HepG2 (cell line): Measurements from ENCODE around the gene RAD23A. TPM values are rescaled to one million over a fixed set of nuclear protein-coding genes. Genes with fewer than 3 reads are reported as not detected.
A peak's percentile ranks its signal among the peaks of the same experiment; 100 is the strongest.

Experiments used
- ATF5 ChIP-seq: sonication (generic); formaldehyde crosslinking; IDR thresholded peaks from 2 replicates; pipeline ENCODE4 v1.4.0; 2020; ENCODE audit warnings: mild to moderate bottlenecking, low read depth, missing genetic modification reagents
- ATRX ChIP-seq: sonication (generic); formaldehyde crosslinking; IDR thresholded peaks from 2 replicates; pipeline ENCODE4 v1.4.0; 2020; ENCODE audit warnings: missing genetic modification reagents, borderline replicate concordance
- CBX1 ChIP-seq: IDR thresholded peaks from one replicate; pipeline ENCODE4 v1.6.1; 2016; ENCODE audit warnings: antibody characterized with exemption, low read depth
- DNMT3B ChIP-seq: conservative IDR thresholded peaks from 2 replicates; pipeline ENCODE4 v1.6.1; 2016; ENCODE audit warnings: missing biosample characterization, control low read depth
- FOXP1 ChIP-seq, 2 experiments: fragments of 450-650 bp in 1 of 2; IDR thresholded peaks; 2 replicates each; pipeline ENCODE4 v1.6.1; 2017 to 2018; ENCODE audit warnings: antibody characterized with exemption in 1 of 2
- HMG20B ChIP-seq: conservative IDR thresholded peaks from 2 replicates; pipeline ENCODE4 v1.6.1; 2016; ENCODE audit warnings: missing genetic modification reagents, missing compliant biosample characterization
- MAF1 ChIP-seq: sonication (generic); formaldehyde crosslinking; IDR thresholded peaks from 2 replicates; pipeline ENCODE4 v1.5.0; 2020; ENCODE audit warnings: missing genetic modification reagents, borderline replicate concordance
- MTA1 ChIP-seq: sonication (generic); formaldehyde crosslinking; IDR thresholded peaks from 2 replicates; pipeline ENCODE4 v1.4.0; 2020; ENCODE audit warnings: missing genetic modification reagents, mild to moderate bottlenecking, borderline replicate concordance
- NFRKB ChIP-seq: fragments of 450-650 bp; IDR thresholded peaks from 2 replicates; pipeline ENCODE4 v1.6.1; 2017
- RFX1 ChIP-seq: fragments of 450-650 bp; IDR thresholded peaks from 2 replicates; pipeline ENCODE4 v1.6.1; 2017
- TCF12 ChIP-seq, 2 experiments: fragments of 450-650 bp in 1 of 2; sonication (generic) in 1 of 2; formaldehyde crosslinking in 1 of 2; IDR thresholded peaks; 2 replicates each; pipeline versions ENCODE4 v1.6.1 to v1.8.0; 2017 to 2022; ENCODE audit warnings: antibody characterized with exemption in 1 of 2, mild to moderate bottlenecking in 1 of 2, missing genetic modification reagents in 1 of 2, moderate library complexity in 1 of 2
- TEAD3 ChIP-seq: optimal IDR thresholded peaks from 2 replicates; pipeline ENCODE3; 2016; ENCODE audit warnings: borderline replicate concordance
- ZNF432 ChIP-seq: sonication (generic); formaldehyde crosslinking; IDR thresholded peaks from 2 replicates; pipeline ENCODE4 v1.5.0; 2020; ENCODE audit warnings: missing genetic modification reagents, mild to moderate bottlenecking, borderline replicate concordance
- ZNF451 ChIP-seq: sonication (generic); formaldehyde crosslinking; IDR thresholded peaks from 2 replicates; pipeline ENCODE4 v1.5.0; 2020; ENCODE audit warnings: mild to moderate bottlenecking, missing genetic modification reagents
- ZNF557 ChIP-seq: sonication (generic); formaldehyde crosslinking; IDR thresholded peaks from 2 replicates; pipeline ENCODE4 v1.4.0; 2020; ENCODE audit warnings: missing genetic modification reagents
- ZNF660 ChIP-seq: sonication (generic); formaldehyde crosslinking; IDR thresholded peaks from 2 replicates; pipeline ENCODE4 v1.5.1; 2020; ENCODE audit warnings: mild to moderate bottlenecking, low read depth, missing genetic modification reagents, borderline replicate concordance
- ZNF749 ChIP-seq: sonication (generic); formaldehyde crosslinking; IDR thresholded peaks from 2 replicates; pipeline ENCODE4 v1.8.0; 2022; ENCODE audit warnings: mild to moderate bottlenecking, missing genetic modification reagents, moderate library complexity, borderline replicate concordance
- polyA plus RNA-seq, 8 experiments: library from polyadenylated mRNA; depleted of rRNA in 3 of 8; stranded (reverse) in 7 of 8; unstranded in 1 of 8; fragments of >200 nt; fragmentation: Illumina TruSeq in 4 of 8; extraction: Trizol in 4 of 8; gene quantifications; 2 replicates each; pipeline versions ENCODE4 v1.2.1 to v1.2.3, GENCODE V29; 2011 to 2016; ENCODE audit warnings: low read depth in 4 of 8, missing spikeins in 1 of 8, mixed read lengths in 1 of 8; ENCODE audit not compliant: insufficient read depth in 1 of 8
- total RNA-seq, 5 experiments: library from RNA; depleted of rRNA; stranded (reverse); fragments of >200 nt; fragmentation: Illumina TruSeq; extraction: Trizol; gene quantifications; 2 replicates each; pipeline ENCODE4 v1.2.3, GENCODE V29; 2016; ENCODE audit warnings: low read depth in 1 of 5
- TF ChIP-seq, protein P1 (sequence below): sonication (generic); formaldehyde crosslinking; IDR thresholded peaks from 2 replicates; pipeline ENCODE4 v1.8.0; 2022; ENCODE audit warnings: mild to moderate bottlenecking, missing genetic modification reagents, borderline replicate concordance
- TF ChIP-seq, protein P2 (sequence below): sonication (generic); formaldehyde crosslinking; IDR thresholded peaks from 2 replicates; pipeline ENCODE4 v1.4.0; 2020; ENCODE audit warnings: low read depth, mild to moderate bottlenecking, missing genetic modification reagents
- TF ChIP-seq, protein P3 (sequence below): sonication (generic); formaldehyde crosslinking; IDR thresholded peaks from 2 replicates; pipeline ENCODE4 v1.8.0; 2022; ENCODE audit warnings: missing genetic modification reagents, low read depth, mild to moderate bottlenecking, borderline replicate concordance

The RAD23A gene
- total and polyA plus RNA-seq, 2 of the 13 experiments (the other 11 are each of a cell fraction or from before 2014, with no cell fraction given): 42.5 to 54.2 TPM

DNA sequence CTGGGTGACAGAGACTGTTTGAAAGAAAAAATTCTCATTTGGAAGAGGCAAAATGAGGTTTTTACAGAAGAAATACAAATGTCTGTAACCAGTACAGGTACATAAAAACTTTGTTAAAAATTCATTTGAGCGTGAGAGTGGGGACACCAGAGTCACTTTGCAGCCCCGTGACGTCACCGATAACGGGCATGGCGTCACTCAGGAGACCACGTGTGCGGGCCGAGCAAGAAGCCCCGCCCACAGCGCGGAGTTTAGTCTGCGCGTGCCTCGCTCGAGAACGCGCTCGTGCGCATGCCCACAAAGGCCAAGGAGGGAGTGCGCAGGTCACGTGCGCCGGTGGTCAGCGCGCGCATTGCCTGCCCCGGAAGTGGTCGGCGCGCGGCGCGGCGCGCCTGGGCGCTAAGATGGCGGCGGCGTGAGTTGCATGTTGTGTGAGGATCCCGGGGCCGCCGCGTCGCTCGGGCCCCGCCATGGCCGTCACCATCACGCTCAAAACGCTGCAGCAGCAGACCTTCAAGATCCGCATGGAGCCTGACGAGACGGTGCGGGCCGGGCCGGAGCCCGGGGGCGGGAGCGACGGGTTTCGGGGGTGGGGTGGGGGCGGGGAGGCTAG lies at the start of gene RAD23A (continued):
- TF ChIP-seq, protein P1, sequence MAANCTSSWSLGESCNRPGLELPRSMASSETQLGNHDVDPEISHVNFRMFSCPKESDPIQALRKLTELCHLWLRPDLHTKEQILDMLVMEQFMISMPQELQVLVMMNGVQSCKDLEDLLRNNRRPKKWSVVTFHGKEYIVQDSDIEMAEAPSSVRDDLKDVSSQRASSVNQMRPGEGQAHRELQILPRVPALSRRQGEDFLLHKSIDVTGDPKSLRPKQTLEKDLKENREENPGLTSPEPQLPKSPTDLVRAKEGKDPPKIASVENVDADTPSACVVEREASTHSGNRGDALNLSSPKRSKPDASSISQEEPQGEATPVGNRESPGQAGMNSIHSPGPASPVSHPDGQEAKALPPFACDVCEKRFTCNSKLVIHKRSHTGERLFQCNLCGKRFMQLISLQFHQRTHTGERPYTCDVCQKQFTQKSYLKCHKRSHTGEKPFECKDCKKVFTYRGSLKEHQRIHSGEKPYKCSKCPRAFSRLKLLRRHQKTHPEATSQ: no peak
- TF ChIP-seq NFRKB (0 out of 2 replicates have a peak, but pooled peaks have one; percentile 35), MTA1 (CRISPR knock-in tag) (peak; percentile 71; the same call in 1 of the 2 replicates), ZNF749 (CRISPR knock-in tag) (no peak), TCF12 (IDR thresholded peaks at IDR 0.05) (no peak), TCF12 (CRISPR knock-in tag; IDR thresholded peaks at IDR 0.05) (peak; percentile 64; the same call in 1 of the 2 replicates), DNMT3B (CRISPR knock-in tag) (no peak), RFX1 (no peak), ZNF432 (CRISPR knock-in tag) (no peak), CBX1 (peak; percentile 82), ZNF660 (no peak), HMG20B (CRISPR knock-in tag) (no peak), ZNF451 (CRISPR knock-in tag) (peak; percentile 59; the same call in 1 of the 2 replicates), MAF1 (CRISPR knock-in tag) (peak; percentile 89; the same call in 1 of the 2 replicates), ATRX (CRISPR knock-in tag) (no peak; the same call in 1 of the 2 replicates), ZNF557 (CRISPR knock-in tag) (0 out of 2 replicates have a peak, but pooled peaks have one; percentile 81), FOXP1 (IDR thresholded peaks at IDR 0.05) (no peak), FOXP1 (CRISPR knock-in tag; IDR thresholded peaks at IDR 0.05) (no peak; the same call in 1 of the 2 replicates), TEAD3 (CRISPR knock-in tag) (peak; percentile 67), ATF5 (CRISPR knock-in tag) (no peak)
- TF ChIP-seq, protein P2, sequence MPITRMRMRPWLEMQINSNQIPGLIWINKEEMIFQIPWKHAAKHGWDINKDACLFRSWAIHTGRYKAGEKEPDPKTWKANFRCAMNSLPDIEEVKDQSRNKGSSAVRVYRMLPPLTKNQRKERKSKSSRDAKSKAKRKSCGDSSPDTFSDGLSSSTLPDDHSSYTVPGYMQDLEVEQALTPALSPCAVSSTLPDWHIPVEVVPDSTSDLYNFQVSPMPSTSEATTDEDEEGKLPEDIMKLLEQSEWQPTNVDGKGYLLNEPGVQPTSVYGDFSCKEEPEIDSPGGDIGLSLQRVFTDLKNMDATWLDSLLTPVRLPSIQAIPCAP (CRISPR knock-in tag): no peak
- TF ChIP-seq, protein P3, sequence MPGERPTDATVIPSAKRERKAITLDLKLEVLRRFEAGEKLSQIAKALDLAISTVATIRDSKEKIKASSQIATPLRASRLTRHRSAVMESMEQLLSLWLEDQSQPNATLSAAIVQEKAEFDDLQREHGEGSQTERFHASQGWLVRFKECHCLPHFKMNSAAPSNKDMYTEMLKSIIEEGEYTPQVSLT (CRISPR knock-in tag): no peak
